HG03196 (cell line): ENCODE measurements around the gene KAT2B.

Experiments used
- ATAC-seq: cut with Tn5 transposase; IDR thresholded peaks from one replicate; pipeline ENCODE4 v1.9.1; 2021; ENCODE audit not compliant: unreplicated experiment

Gene KAT2B

DNA sequence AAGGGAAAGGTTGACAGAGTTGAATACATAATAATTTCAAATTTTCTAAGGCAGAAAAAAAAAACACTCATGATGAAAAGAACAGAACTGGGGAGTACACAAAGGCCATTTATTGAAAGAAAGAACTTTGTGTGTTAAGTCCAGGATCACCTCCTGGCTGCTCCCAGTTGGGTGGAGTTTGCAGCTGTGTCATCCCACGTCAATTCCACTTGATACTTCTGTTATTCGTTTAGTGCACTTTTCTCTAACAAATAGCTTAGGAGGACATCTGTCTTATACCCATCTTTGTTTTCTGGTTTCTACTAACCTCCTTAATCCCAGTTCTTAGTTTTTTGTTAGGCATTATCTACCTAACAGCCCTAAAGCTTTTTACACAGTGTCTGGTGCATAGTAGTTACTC, 101.1 kb downstream of the KAT2B start:
- ATAC-seq: no peak

DNA sequence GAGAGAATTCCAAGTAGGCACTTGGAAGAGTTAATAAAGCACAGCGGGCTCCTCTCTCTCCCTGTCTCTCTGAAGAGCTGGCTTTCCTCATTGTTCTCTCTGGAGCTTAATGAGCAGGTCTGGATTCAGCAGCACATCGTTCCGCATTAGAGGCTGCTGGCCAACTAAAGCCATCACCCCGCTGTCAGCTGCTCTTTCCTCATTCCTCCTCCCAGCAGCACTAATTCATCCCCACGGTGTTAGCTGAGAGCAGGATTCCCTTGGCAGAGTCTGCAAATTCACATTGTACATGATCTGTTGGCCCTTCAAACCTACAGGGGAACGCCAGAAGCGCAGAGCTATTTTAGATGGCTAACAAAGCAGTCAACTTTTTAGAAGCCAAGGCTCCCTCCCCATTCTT, 101.6 kb downstream of the KAT2B start:
- no peak for ATAC-seq

DNA sequence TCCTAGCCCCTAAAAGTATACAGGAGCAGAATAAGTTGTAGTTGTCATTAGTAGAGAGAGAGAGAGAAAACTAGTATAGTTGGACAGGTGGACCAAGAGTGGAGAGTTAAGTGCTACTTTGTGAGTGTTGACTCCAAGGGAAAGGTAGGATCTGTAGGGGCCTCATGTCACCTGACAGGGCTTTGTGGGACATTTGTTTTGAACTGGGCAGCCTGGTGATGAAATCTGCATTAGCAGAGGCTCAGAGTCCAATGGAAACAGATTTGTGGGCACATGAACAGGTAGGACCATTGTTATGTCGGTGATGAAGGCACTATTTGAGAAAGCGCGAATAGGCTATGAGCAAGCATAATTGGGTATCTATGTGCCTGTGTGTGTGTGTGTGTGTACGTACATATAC, 102.3 kb downstream of the KAT2B start:
- no peak for ATAC-seq

DNA sequence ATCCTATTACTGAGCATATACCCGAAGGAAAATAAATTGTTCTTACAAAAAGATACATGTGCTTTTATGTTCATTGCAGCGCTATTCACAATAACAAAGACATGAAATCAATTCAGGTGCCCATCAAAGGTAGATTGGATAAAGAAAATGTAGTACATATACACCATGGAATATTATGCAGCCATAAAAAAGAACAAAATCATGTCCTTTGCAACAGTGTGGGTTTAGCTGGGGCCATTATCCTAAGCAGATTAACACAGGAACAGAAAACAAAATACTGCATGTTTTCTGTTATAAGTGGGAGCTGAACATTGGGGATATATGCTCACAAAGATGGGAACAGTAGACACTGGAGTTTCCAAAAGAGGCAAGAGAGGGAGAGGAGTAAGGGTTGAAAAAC, 103.3 kb downstream of the KAT2B start:
- ATAC-seq: no peak

DNA sequence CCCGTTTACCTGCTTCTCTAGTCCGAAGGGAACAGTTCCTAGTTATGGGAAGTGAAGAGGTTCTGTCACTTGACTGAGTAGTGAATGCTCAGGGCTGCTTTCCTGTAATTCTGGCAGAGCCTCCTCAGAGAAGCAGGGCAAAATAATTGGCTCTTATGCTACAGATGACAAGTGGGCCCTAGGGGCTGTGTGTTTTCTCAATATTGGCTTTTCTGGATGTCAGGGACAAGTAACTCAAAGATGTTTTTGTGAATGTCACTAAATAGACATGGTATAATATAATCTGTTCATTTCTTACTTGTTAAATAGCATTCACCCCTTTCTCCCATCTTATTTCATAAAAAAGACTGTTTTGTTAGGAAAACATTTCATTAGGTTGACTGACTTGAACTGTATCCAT, 105.6 kb downstream of the KAT2B start:
- no peak for ATAC-seq

DNA sequence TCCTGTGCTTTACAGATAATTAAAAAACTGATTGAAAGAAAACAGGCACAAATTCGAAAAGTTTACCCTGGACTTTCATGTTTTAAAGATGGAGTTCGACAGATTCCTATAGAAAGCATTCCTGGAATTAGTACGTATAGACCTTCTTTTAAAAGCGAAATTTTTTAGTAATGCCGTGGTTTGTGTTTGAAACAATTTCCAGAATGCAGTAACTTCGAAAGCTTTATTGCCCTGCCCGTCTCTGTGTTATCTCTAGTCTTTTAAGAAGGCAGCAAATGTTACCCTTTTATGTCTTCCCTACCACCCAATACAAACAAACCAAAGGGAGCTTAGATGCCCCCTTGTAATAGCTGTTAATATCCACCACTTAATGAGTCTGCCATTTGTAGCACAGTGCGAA, 106.1 kb downstream of the KAT2B start:
- ATAC-seq: no peak

DNA sequence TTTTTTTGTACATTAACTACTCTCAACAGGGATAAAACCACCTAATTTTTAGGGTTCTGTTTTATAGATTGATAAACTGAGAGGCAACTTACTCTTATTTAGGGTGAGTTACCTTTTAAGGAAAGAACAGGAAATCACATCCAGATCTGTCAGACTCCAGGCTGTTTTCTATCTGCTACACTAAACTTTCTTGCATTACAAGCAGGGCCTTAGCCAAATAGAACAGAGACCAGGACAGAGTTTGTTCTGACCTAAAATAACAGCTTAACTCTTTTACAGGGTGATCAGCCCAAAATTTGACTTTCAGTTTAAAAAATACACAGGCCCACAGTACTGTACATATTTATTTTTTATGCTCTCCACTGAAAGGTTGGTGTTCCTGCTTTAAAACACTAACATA, 107.1 kb downstream of the KAT2B start:
- no peak for ATAC-seq

DNA sequence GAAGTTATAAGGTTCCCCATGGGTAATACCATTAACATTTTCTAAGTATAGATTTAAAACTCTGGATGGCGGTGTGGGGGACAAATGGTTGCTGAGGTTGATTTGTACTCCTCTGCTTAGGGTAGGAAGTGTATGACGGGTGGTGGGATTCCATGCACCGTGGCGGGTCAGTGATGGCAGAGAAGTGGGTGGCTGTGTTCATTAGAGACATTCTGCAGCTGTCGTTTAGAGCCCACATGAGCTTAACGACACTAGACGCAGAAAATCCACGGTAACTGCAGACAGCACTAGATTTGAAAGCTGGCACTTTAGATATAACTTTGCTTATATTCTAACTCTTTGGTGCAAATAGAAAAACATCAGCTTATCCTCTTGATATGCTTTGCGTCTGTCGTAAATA, 108.2 kb downstream of the KAT2B start:
- no peak for ATAC-seq

DNA sequence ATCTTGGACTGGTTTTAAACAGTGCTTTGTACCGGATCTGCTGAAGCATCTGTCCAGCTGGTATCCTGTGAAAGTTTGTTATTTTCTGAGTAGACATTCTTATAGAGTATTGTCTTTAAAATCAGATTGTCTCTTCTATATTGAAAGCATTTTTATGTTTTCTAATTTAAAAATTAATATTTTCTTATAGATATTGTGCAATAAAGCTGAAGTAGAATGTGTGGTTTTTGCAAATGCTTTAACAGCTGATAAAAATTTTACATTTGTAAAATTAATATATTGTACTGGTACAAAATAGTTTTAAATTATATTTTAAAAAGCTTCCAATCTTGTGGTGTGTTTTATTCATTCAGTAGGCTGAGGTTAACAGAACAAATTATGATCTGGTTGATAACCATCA, 113.8 kb downstream of the KAT2B start:
- ATAC-seq: no peak

DNA sequence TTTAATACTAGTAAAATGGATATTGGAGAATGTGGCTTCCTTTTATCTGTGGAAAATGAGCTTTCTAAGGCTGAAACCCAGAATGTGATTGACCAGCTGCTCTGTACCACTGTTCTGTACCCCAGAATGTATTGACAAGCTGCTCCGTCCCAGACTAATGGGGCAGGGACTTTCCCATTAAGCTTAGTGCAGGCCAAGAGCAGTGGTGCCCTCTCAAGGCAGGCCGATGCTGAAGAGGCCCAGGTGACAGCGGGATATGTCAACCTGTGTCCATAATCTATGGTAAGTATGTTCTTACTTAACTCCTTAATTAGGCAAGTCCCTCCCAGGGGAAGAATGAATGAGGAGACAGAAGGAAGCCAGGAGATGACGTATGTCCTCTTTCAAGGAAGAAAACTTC, 114.7 kb downstream of the KAT2B start:
- no peak for ATAC-seq

DNA sequence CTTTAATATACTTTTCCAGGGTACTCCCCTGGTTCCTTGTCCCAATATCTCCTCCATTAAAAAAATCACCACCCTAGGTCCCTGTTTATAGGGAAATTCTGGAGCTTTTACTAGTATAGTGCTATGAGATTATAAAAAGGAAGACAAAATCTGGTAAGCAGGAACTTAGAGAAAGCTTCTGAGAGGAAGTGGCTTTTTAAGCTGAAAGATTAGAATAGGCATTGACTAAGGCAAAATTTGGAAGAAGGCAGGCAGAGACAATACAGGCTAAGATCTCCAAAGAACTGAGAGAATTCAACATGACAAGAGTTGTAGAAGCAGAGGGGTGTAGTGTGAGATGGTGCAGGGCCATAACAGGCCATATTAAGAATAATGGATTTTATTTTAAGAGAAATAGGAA, 120.0 kb downstream of the KAT2B start:
- ATAC-seq: no peak

DNA sequence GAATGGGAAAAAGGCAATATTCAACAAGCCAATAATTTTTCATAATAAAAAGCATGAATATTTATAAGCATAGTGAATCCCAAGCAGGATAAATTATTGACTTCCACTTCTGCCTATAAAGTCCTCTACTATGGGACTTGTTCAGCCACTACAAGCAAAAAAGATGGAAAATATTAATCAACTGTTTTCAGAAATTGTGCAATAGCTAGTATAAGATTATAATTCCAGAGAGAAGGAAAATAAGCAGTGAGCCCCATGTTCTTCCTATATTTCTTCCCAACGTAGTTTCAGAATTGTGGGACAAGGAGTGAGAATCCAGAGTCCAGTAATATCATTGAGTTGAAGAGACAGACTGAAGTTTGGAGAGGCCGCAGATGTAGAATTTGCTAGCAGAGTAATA, 121.5 kb downstream of the KAT2B start:
- ATAC-seq: no peak

DNA sequence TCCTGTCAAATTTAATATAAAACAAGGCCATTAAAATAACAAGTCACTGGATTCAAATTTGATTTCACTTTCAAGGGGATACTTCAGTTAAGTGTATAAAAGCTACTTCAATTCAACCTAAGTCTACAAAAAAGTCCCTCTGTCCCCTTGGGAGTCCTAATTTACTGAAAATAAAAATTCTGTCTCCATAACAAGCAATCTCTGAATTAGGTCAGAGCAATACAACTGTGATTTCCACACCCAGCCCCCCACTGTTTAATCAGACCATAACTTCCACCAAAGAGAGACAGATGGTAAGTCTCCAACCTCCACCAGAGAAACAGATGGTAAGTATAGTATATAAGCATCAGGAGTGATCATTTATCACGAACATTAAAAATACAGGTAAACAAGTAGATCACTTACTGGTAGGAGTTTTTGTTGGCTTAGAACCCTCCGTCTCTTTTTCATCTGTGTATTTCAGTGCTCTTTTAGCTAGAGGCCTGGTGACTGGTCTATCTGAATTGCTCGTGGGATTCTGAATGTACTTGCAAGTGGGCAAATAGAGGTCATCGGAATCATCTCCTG, 133.7 kb downstream of the KAT2B start:
- no peak for ATAC-seq

DNA sequence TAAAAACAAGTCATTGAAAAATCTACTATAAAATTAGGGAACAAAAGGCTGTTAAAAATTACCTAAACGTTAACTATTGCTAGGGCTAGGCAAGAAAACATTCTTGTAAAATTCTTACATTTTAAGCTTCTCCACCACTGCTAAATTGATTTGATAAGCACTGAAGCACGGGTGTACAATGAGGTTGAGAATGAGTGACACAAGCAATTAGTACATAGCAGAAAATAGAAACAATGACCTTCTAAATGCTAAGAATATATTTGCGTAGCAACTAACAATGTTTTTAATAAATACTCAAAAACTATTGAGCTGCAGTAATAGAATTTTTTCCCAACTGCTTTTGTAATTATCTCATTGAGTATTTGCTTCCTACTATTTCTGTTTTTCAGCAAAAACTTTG, 141.0 kb downstream of the KAT2B start:
- no peak for ATAC-seq

DNA sequence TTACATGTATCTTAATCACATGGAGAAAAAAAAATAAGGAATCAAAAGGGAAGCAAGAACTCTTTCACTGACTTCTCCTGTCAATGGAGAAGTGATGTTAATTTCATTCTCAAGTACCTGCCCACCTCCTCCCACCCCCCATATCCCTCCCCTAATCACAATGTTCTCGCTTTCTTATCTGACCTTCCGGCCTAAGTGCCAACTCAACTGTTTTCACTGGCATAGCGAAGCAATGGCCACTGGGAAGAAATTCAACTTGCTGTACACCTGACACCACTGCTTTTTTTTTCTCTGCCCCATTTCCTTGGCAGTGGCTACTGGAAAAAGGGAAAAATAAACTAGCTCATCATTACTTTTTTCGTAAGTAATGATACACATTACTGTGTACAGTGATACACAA, 142.0 kb downstream of the KAT2B start:
- no peak for ATAC-seq

DNA sequence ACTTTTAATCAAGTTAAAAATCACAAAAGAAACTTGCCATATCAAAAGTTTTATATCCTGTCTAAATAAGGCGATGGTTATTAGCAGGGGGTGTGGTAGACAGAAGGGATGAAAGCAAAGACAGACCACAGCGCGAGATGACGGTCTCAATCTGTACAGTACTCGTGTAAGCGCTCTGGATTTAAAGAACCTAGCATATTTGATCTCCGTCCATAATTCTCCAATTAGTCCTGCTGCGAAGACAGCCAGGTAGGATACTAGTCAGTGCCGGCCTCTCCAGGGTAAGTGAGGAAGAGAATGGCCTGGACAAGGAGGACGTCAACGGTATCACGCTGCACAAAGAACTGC, 145.1 kb downstream of the KAT2B start:
- ATAC-seq: no peak

DNA sequence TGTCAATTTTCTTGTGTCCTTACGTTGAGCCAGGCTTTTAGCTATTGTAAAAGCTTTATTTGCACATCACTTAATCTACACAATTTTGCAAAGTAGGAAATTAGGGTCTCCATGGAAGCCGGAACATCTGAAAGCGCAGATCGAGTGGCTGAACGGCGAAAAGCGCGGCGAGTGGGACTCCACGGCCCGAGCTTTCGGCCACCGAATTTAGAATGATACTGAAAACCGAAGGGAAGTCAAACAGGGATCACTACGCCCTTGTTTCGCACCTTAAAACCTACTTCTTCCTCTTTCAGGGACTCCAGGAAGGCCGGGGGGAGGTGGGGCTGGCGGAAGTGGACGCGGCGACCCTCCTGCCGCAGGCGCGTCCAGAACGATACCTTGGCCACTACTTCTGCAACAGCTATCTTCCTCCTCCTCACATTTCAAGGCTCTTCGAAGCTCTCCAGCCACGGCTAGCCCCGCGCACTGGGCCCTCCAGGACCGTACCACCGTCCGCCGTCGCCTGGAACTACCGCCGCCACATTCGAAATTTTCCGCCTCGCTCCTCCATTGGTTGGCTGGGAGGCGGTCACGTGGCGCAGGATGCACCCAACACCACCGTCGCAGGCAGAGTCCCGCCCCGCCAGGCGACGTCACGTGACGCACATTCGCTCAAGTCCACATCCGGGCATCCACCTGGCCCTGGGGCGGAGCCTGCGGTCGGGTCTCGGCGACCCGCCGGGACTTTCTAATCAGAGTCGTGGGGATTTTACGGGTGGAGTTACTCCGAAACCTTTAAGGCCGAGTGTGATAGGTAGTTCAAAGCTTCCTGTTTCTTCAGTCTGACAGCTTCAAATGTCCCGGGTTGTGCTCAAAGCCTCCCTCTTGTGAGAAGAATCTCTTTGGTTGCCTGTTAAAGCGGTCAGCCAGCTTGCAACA, 145.7 kb downstream of the KAT2B start, which contains the start of gene SGO1:
SGO1 (minus strand) TSS at position 528 of the 921 bp plus-strand sequence. CDS start 2,179 bp downstream, outside the sequence.
- ATAC-seq: peak; percentile 98

DNA sequence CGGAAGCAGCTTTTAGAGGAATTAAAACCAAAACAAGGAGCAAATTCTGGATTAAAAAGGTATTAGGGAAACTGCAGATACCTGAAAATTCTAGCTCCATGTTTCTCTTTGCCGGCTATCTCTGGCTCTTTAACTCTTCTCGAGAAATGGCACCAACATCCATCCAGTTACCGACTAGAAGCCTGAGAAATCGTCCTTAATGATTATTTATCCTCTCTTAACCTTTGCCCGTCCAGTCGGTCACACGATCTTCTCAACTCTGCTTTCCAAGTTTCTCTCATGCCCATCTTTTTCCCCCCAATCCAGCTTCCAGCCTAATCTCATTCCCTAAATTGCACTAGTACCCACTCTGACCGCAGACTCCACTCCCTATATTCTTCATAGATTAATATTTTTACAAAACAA, 146.4 kb downstream of the KAT2B start:
- ATAC-seq: no peak

DNA sequence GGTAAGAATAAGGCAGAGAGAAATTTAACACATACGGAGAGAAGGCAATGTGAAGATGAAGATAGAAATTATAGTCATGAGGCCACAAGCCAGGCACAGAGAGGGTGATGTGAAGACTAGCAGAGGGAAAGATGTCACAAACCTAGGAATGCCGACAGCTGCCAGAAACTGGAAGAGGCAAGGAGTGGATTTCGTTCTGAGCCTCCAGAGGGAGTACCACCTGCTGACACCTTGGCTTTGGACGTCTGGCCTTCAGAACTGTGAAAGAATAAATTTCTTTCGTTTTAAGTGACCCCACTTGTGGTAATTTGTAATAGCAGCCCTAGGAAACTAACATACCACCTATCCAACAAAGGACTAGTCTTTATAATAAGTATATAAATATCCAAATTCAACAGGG, 150.7 kb downstream of the KAT2B start:
- ATAC-seq: no peak

DNA sequence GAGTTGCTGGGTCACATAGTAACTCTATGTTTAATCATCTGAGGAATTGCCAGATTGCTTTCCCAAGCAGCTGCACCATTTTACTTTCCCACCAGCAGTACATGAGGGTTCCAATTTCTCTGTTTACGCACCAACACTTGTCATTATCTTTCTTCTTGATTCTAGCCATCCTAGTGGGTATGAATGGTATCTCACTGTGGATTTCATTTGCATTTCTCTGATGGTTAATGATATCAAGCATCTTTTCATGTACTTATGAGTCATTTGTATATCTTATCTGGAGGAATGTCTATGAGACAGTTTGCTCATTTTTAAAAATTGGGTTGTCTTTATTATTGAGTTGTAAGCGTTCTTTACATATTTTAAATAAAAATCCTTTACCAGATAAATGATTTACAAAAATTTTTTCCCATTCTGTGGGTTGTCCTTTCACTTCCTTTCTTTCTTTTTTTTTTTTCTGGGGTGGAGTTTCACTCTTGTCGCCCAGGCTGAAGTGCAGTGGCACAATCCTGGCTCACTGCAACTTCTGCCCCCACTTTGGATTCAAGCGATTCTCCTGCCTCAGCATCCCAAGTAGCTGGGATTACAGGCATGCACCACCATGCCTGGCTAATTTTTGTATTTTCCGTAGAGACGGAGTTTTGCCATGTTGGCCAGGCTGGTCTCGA, 154.7 kb downstream of the KAT2B start:
- no peak for ATAC-seq

DNA sequence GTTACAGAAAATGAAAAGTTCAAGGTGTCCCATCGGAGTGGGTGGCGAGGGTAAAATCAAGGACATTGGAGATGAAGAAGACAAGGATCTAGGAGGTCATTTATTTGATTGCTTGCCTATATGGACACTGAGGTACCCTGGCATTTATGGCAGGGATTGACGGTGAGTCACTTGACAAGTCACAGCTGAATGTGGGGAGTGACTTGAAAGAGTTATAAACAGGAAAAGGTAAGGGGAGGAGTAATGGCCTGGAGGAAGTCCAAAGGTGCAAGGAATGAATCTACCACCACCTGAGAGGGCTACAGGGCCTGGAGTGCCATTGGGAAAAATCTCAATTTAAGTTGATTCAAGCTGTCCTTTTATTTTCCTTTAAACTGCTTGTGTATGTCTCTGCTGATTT, 157.5 kb downstream of the KAT2B start:
- no peak for ATAC-seq

DNA sequence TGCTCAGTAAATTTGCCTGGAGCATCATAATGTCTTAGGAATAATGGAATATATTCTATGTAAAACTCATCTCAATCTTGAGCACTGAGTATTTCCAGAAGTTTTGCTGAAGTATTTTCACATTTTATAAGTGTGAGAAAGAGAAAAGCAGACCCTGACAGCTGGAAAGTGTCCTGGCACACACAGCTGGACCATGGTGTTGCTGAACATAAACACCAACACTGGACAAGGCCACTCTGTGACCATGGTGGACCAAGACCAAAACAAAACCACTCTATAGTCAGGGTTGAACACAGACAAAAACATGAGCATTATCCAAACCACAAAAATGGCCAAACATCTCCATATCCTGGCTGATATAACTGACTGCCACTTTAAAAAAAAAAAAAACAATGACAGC, 160.9 kb downstream of the KAT2B start:
- ATAC-seq: no peak
